Neural cell (in vitro differentiated cells): Measurements from ENCODE around the gene GNAQ. TPM values are rescaled to one million over a fixed set of nuclear protein-coding genes. Genes with fewer than 3 reads are reported as not detected.

Experiments
- H2AFZ ChIP-seq: fragments of 200-600, 300-800 bp; sonication (generic), shearing (Covaris generic); 2 replicates; pipeline ENCODE4 v1.6.0; 2014; ENCODE audit warnings: low read depth, mild to moderate bottlenecking, antibody characterized with exemption, low read length, moderate library complexity
- H3F3A ChIP-seq: fragments of 200-600 bp; shearing (Covaris generic); 2 replicates; pipeline ENCODE4 v1.6.1; 2016; ENCODE audit warnings: mild to moderate bottlenecking, moderate library complexity, mixed read lengths, antibody characterized with exemption, low read length; ENCODE audit not compliant: insufficient read depth, poor library complexity, severe bottlenecking
- H3K27ac ChIP-seq: fragments of 200-600, 300-800 bp; sonication (generic), shearing (Covaris generic); 2 replicates; pipeline ENCODE4 v1.5.1; 2014; ENCODE audit warnings: mild to moderate bottlenecking, low read length, moderate library complexity
- H3K27me3 ChIP-seq: fragments of 300-800, 200-600 bp; sonication (generic), shearing (Covaris generic); 2 replicates; pipeline ENCODE4 v1.6.0; 2014; ENCODE audit warnings: mild to moderate bottlenecking, low read depth, low read length, moderate library complexity; ENCODE audit not compliant: insufficient read depth
- H3K36me3 ChIP-seq: fragments of 300-800, 200-600 bp; sonication (generic), shearing (Covaris generic); 2 replicates; pipeline ENCODE4 v1.5.1; 2014; ENCODE audit warnings: mild to moderate bottlenecking, antibody characterized with exemption, low read length, moderate library complexity; ENCODE audit not compliant: insufficient read depth
- H3K4me2 ChIP-seq: fragments of 300-800, 200-600 bp; sonication (generic), shearing (Covaris generic); 2 replicates; pipeline ENCODE4 v1.6.0; 2014; ENCODE audit warnings: mild to moderate bottlenecking, low read length
- H3K4me3 ChIP-seq: fragments of 300-800, 200-600 bp; sonication (generic), shearing (Covaris generic); 2 replicates; pipeline ENCODE4 v1.5.1; 2014; ENCODE audit warnings: mild to moderate bottlenecking, low read length, moderate library complexity
- H3K79me2 ChIP-seq: fragments of 200-600 bp; shearing (Covaris generic); replicated peaks from 2 replicates; pipeline ENCODE4 v1.6.0; 2014; ENCODE audit warnings: mild to moderate bottlenecking, low read length, moderate library complexity; ENCODE audit not compliant: insufficient read depth
- H3K9ac ChIP-seq: fragments of 300-800, 200-600 bp; sonication (generic), shearing (Covaris generic); 2 replicates; pipeline ENCODE4 v1.6.1; 2016; ENCODE audit warnings: mild to moderate bottlenecking, low read length, mixed read lengths
- H3K9me2 ChIP-seq: fragments of 200-600 bp; shearing (Covaris generic); 2 replicates; pipeline ENCODE4 v1.6.1; 2016; ENCODE audit warnings: mild to moderate bottlenecking, low read length, mixed read lengths; ENCODE audit not compliant: insufficient read depth
- H3K9me3 ChIP-seq: fragments of 200-600, 300-800 bp; sonication (generic), shearing (Covaris generic); 2 replicates; pipeline ENCODE4 v1.6.1; 2016; ENCODE audit warnings: mild to moderate bottlenecking, mixed run types, low read length, moderate library complexity, mixed read lengths
- H4K20me1 ChIP-seq: fragments of 200-600 bp; shearing (Covaris generic); 2 replicates; pipeline ENCODE4 v1.6.1; 2016; ENCODE audit warnings: mild to moderate bottlenecking, mixed run types; ENCODE audit not compliant: insufficient read depth
- EP300 ChIP-seq: fragments of 450-650 bp; conservative IDR thresholded peaks from 2 replicates; pipeline ENCODE4 v1.6.1; 2014; ENCODE audit warnings: antibody characterized with exemption, mild to moderate bottlenecking, moderate library complexity; ENCODE audit not compliant: poor library complexity, severe bottlenecking
- EZH2 ChIP-seq: fragments of 200-600, 300-800 bp; shearing (Covaris generic), sonication (generic); IDR thresholded peaks from 2 replicates; pipeline ENCODE4 v1.6.1; 2014; ENCODE audit warnings: antibody characterized with exemption, low read length, borderline replicate concordance, mild to moderate bottlenecking; ENCODE audit not compliant: insufficient read depth, poor library complexity, severe bottlenecking
- MXI1 ChIP-seq: fragments of 450-650 bp; conservative IDR thresholded peaks from 2 replicates; pipeline ENCODE4 v1.6.1; 2014; ENCODE audit warnings: antibody characterized with exemption, mild to moderate bottlenecking; ENCODE audit not compliant: poor library complexity, severe bottlenecking
- POLR2AphosphoS5 ChIP-seq: IDR thresholded peaks from 2 replicates; pipeline ENCODE4 v1.6.1; 2012
- RAD21 ChIP-seq: fragments of 450-650 bp; conservative IDR thresholded peaks from 2 replicates; pipeline ENCODE4 v1.6.1; 2014; ENCODE audit warnings: antibody characterized with exemption, mild to moderate bottlenecking, moderate library complexity
- SMC3 ChIP-seq: fragments of 450-650 bp; conservative IDR thresholded peaks from 2 replicates; pipeline ENCODE4 v1.6.1; 2014; ENCODE audit warnings: antibody characterized with exemption, mild to moderate bottlenecking, moderate library complexity; ENCODE audit not compliant: poor library complexity
- TAF1 ChIP-seq: IDR thresholded peaks from 2 replicates; pipeline ENCODE4 v1.6.1; 2012; ENCODE audit warnings: low read depth
- polyA plus RNA-seq: library from polyadenylated mRNA; depleted of rRNA; stranded (reverse); fragments of >200 nt; gene quantifications from 2 replicates; pipeline ENCODE4 v1.2.3, GENCODE V29; 2014
- TF ChIP-seq, protein P1 (sequence below): fragments of 450-650 bp; IDR thresholded peaks from 2 replicates; pipeline ENCODE4 v1.5.1; 2014; ENCODE audit warnings: antibody characterized with exemption, mild to moderate bottlenecking, moderate library complexity; ENCODE audit not compliant: poor library complexity, severe bottlenecking
- TF ChIP-seq, protein P2 (sequence below): IDR thresholded peaks from 2 replicates; pipeline ENCODE4 v1.6.1; 2012; ENCODE audit warnings: borderline replicate concordance

GNAQ gene
- polyA plus RNA-seq, 1 donor from 2014 or later: 86.7 TPM

DNA sequence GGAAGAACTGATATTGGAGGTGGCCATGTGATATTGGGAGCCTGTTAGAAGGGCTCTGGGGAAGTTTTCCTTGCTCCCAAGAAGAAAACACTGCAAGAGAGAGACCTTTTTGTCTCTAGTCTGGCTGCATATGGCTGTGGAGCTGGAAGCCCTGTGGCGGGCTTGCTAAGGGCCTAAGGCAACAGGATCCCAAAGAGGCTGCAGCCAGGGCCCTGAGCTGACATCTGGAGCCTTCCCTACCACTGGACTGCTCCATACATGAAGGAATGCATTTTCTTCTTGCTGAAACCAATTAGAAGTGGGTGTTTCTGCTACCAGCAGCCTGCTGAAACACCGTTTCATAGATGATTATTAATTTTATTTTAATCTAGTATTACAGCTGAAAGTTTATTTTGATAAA, 42.2 kb downstream of the GNAQ start:
- H3K79me2 ChIP-seq: peaks cover 34% of the 10 kb centered on the region

DNA sequence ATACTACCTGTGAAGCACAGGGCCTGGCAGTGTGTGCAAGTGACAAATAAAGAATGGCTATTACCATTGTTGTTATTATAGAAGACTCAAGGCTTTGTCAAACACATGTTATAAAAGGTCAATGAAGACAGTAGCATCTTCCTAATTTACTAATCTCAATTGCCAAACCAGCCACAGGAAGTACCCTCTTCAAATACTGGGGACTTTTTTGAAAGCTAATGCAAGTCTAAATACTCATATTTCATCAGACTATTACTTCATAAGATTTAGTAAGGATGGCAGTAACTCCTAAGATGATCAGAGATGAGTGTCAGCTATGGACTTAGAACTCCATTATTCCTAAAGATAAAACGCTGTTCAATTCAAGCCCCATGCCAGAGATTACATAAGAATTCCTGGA, 43.0 kb downstream of the GNAQ start:
- Histone ChIP-seq H3K9me3 (no peaks in the 10 kb centered on the region), H3K27ac (no peak overlapping the region), H3K36me3 (no peaks in the 10 kb centered on the region), H3K4me3 (no peak overlapping the region), H3K4me2 (no peak overlapping the region), H3K9ac (no peak overlapping the region), H3K27me3 (no peaks in the 10 kb centered on the region), H2AFZ (no peak overlapping the region), H3K9me2 (no peaks in the 10 kb centered on the region), H4K20me1 (no peaks in the 10 kb centered on the region), H3F3A (no peaks in the 10 kb centered on the region), H3K79me2 (peaks cover 31% of the 10 kb centered on the region)
- TF ChIP-seq, protein P1, sequence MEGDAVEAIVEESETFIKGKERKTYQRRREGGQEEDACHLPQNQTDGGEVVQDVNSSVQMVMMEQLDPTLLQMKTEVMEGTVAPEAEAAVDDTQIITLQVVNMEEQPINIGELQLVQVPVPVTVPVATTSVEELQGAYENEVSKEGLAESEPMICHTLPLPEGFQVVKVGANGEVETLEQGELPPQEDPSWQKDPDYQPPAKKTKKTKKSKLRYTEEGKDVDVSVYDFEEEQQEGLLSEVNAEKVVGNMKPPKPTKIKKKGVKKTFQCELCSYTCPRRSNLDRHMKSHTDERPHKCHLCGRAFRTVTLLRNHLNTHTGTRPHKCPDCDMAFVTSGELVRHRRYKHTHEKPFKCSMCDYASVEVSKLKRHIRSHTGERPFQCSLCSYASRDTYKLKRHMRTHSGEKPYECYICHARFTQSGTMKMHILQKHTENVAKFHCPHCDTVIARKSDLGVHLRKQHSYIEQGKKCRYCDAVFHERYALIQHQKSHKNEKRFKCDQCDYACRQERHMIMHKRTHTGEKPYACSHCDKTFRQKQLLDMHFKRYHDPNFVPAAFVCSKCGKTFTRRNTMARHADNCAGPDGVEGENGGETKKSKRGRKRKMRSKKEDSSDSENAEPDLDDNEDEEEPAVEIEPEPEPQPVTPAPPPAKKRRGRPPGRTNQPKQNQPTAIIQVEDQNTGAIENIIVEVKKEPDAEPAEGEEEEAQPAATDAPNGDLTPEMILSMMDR: no peak
- no peak for TF ChIP-seq RAD21
- TF ChIP-seq, protein P2, sequence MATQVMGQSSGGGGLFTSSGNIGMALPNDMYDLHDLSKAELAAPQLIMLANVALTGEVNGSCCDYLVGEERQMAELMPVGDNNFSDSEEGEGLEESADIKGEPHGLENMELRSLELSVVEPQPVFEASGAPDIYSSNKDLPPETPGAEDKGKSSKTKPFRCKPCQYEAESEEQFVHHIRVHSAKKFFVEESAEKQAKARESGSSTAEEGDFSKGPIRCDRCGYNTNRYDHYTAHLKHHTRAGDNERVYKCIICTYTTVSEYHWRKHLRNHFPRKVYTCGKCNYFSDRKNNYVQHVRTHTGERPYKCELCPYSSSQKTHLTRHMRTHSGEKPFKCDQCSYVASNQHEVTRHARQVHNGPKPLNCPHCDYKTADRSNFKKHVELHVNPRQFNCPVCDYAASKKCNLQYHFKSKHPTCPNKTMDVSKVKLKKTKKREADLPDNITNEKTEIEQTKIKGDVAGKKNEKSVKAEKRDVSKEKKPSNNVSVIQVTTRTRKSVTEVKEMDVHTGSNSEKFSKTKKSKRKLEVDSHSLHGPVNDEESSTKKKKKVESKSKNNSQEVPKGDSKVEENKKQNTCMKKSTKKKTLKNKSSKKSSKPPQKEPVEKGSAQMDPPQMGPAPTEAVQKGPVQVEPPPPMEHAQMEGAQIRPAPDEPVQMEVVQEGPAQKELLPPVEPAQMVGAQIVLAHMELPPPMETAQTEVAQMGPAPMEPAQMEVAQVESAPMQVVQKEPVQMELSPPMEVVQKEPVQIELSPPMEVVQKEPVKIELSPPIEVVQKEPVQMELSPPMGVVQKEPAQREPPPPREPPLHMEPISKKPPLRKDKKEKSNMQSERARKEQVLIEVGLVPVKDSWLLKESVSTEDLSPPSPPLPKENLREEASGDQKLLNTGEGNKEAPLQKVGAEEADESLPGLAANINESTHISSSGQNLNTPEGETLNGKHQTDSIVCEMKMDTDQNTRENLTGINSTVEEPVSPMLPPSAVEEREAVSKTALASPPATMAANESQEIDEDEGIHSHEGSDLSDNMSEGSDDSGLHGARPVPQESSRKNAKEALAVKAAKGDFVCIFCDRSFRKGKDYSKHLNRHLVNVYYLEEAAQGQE: no peak
- no peak for TF ChIP-seq POLR2AphosphoS5
- no peak for TF ChIP-seq SMC3
- no peak for TF ChIP-seq TAF1
- TF ChIP-seq EZH2: no peak
- no peak for TF ChIP-seq EP300
- no peak for TF ChIP-seq MXI1

More for the DNA sequence above, 42.2 kb downstream of the GNAQ start:
- Histone ChIP-seq H3K27me3 (no peaks in the 10 kb centered on the region), H3K4me3 (no peak overlapping the region), H3F3A (no peaks in the 10 kb centered on the region), H3K9me2 (no peaks in the 10 kb centered on the region), H3K9me3 (no peaks in the 10 kb centered on the region), H3K4me2 (no peak overlapping the region), H3K27ac (no peak overlapping the region), H3K36me3 (no peaks in the 10 kb centered on the region), H2AFZ (no peak overlapping the region), H3K9ac (no peak overlapping the region), H4K20me1 (no peaks in the 10 kb centered on the region)
- TF ChIP-seq, protein P2: no peak
- no peak for TF ChIP-seq SMC3
- TF ChIP-seq RAD21: no peak
- TF ChIP-seq EZH2: no peak
- no peak for TF ChIP-seq MXI1
- TF ChIP-seq, protein P1: no peak
- no peak for TF ChIP-seq EP300
- no peak for TF ChIP-seq POLR2AphosphoS5
- TF ChIP-seq TAF1: no peak
